Heart left ventricle (tissue), 13 donors: ENCODE data around the gene AGMO.

ENCODE experiments used
- CTCF ChIP-seq, 12 donors: fragments of 200-600 bp; sonication (generic) in 4 of 12; IDR thresholded peaks; one replicate each; pipeline versions ENCODE4 v1.5.0 to v1.8.0; 2018 to 2022; ENCODE audit warnings: antibody characterized with exemption in 12 of 12, mild to moderate bottlenecking in 5 of 12
- POLR2A ChIP-seq, 2 donors: fragments of 450-650 bp; IDR thresholded peaks; one replicate each; pipeline ENCODE4 v1.6.1; 2017; ENCODE audit warnings: antibody characterized with exemption in 2 of 2, mild to moderate bottlenecking in 2 of 2, moderate library complexity in 2 of 2
- donor health status: ischemic (EF 13 %, LVEDD 7.1; RV severe dilation, severe dysfunction).
- donor health status: DM: no; HTN: yes; CAD: no.
- donor health status: DM: no; HTN: no; CAD: no.
- donor health status: ischemic (EF 25% LVEDD 6.9; RV normal size, moderate dysfunction).
- donor health status: ischemic (EF 25% LVEDD 5.7; RV mildly dilated, moderate dysfunction).
- donor health status: ischemic (EF 35%, LVEDD 5.7; RV mildly dilated, moderate dysfunction).
- donor health status: nonischemic (EF 11% LVEDD 7.7; RV severe dilation, severe dysfunction).
- donor health status: DM: yes; HTN: yes; CAD: no.
- donor health status: PGD.
- donor health status: ischemic (EF 29% LVEDD 5.4; RV normal size, mild dysfunction).
- donor health status: nonischemic (EF 23%, LVEDD 6.1; RV moderate dilation, normal function).

GRCh38 chr7:15581352-15581951, 19.6 kb upstream of the AGMO start:
- TF ChIP-seq CTCF (IDR thresholded peaks at IDR 0.05) (no peak), POLR2A (IDR thresholded peaks at IDR 0.05) (no peak)
